PC-3 (cell line): ENCODE results near the gene WRNIP1.

Experiments
- CTCF ChIP-seq: fragments of 300-600 bp; sonication (generic); conservative IDR thresholded peaks from 2 replicates; pipeline ENCODE4 v1.5.1; 2017; ENCODE audit warnings: antibody characterized with exemption, low read depth, mild to moderate bottlenecking, low read length
- EZH2phosphoT487 ChIP-seq: fragments of 300-600 bp; sonication (generic); IDR thresholded peaks from 2 replicates; pipeline ENCODE4 v1.6.1; 2018; ENCODE audit warnings: mild to moderate bottlenecking, antibody characterized with exemption, low read length, borderline replicate concordance

GRCh38 chr6:2795956-2796355, 30.8 kb downstream of the WRNIP1 start:
- no peak for TF ChIP-seq CTCF
- no peak for TF ChIP-seq EZH2phosphoT487
